ENCODE measurements around the gene RBMX. TPM values are rescaled to one million over a fixed set of nuclear protein-coding genes. Genes with fewer than 3 reads are reported as not detected.

Gene RBMX
- 202 to 261 TPM (median 209 TPM) in 5 replicates for total RNA-seq (2022; extraction: Qiagen RNA extraction)

GRCh38 chrX:136880452-136881013 is at the start of gene RBMX:
RBMX (minus strand) TSS chrX:136880725; CDS start chrX:136879427, 1,298 bp downstream.

Other genes starting within 250 kb of the RBMX start
- not detected in 5 replicates for gene CD40LG, start 232.6 kb downstream of the RBMX start, total RNA-seq (2022; extraction: Qiagen RNA extraction)
- gene ARHGEF6, start 99.8 kb downstream of the RBMX start, total RNA-seq (2022; extraction: Qiagen RNA extraction), result 0.10 to 0.19 TPM (median 0.14 TPM) in 5 replicates
- 0.06 TPM in 1 of 5 replicates, not detected in the others for gene GPR101, start 153.3 kb upstream of the RBMX start, total RNA-seq (2022; extraction: Qiagen RNA extraction)

Measured in A549 treated with AZD2906 at 1 μM for 4 hours (cell line).